H9 (cell line): ENCODE measurements around the gene MLLT3. TPM values are rescaled to one million over a fixed set of nuclear protein-coding genes. Genes with fewer than 3 reads are reported as not detected.

Source experiments
- DNase-seq: peaks from one replicate; pipeline ENCODE4 v3.0.0-alpha.2; 2017
- H2AFZ ChIP-seq: one replicate; pipeline ENCODE4 v1.6.1; 2013; ENCODE audit warnings: mild to moderate bottlenecking, low read length, control low read depth, moderate library complexity
- H2AK5ac ChIP-seq: 2 replicates; pipeline ENCODE4 v1.6.1; 2013; ENCODE audit warnings: low read length, control low read depth, mixed read lengths; ENCODE audit not compliant: insufficient read length
- H2BK120ac ChIP-seq: one replicate; pipeline ENCODE4 v1.6.1; 2013; ENCODE audit warnings: low read depth, mild to moderate bottlenecking, low read length, control low read depth, inconsistent platforms; ENCODE audit not compliant: poor library complexity, severe bottlenecking
- H2BK12ac ChIP-seq: 2 replicates; pipeline ENCODE4 v1.6.1; 2013; ENCODE audit warnings: low read length, control low read depth, mixed read lengths, low read depth; ENCODE audit not compliant: insufficient read length
- H2BK15ac ChIP-seq: 2 replicates; pipeline ENCODE4 v1.6.1; 2013; ENCODE audit warnings: low read depth, low read length, control low read depth
- H2BK20ac ChIP-seq: one replicate; pipeline ENCODE4 v1.6.1; 2013; ENCODE audit warnings: low read depth, mild to moderate bottlenecking, low read length, control low read depth, inconsistent platforms; ENCODE audit not compliant: poor library complexity, severe bottlenecking
- H2BK5ac ChIP-seq: 2 replicates; pipeline ENCODE4 v1.6.1; 2013; ENCODE audit warnings: low read length, control low read depth, mixed read lengths; ENCODE audit not compliant: insufficient read length
- H3K14ac ChIP-seq: 2 replicates; pipeline ENCODE4 v1.6.1; 2013; ENCODE audit warnings: low read length, control low read depth; ENCODE audit not compliant: insufficient read depth
- H3K18ac ChIP-seq: 2 replicates; pipeline ENCODE4 v1.6.1; 2013; ENCODE audit warnings: low read depth, mild to moderate bottlenecking, mixed read lengths, low read length, control low read depth; ENCODE audit not compliant: insufficient read length
- H3K23ac ChIP-seq: 2 replicates; pipeline ENCODE4 v1.6.1; 2013; ENCODE audit warnings: low read length, control low read depth, mixed read lengths, low read depth; ENCODE audit not compliant: insufficient read length
- H3K23me2 ChIP-seq: 2 replicates; pipeline ENCODE4 v1.6.1; 2013; ENCODE audit warnings: low read depth, mild to moderate bottlenecking, mixed read lengths, low read length, control low read depth; ENCODE audit not compliant: insufficient read length, poor library complexity, severe bottlenecking
- H3K27ac ChIP-seq: 2 replicates; pipeline ENCODE4 v1.5.1; 2013; ENCODE audit warnings: low read length, control low read depth, mixed read lengths, low read depth; ENCODE audit not compliant: insufficient read length
- H3K27me3 ChIP-seq: 2 replicates; pipeline ENCODE4 v1.6.1; 2013; ENCODE audit warnings: low read length, control low read depth, inconsistent platforms; ENCODE audit not compliant: insufficient read depth
- H3K4ac ChIP-seq: 2 replicates; pipeline ENCODE4 v1.6.1; 2013; ENCODE audit warnings: low read depth, mild to moderate bottlenecking, control low read depth, inconsistent platforms, low read length, moderate library complexity
- H3K4me1 ChIP-seq: 2 replicates; pipeline ENCODE4 v1.6.1; 2013; ENCODE audit warnings: low read length, control low read depth, inconsistent platforms; ENCODE audit not compliant: insufficient read depth
- H3K4me2 ChIP-seq: 2 replicates; pipeline ENCODE4 v1.6.1; 2013; ENCODE audit warnings: low read length, control low read depth, mixed read lengths; ENCODE audit not compliant: insufficient read length, insufficient read depth
- H3K56ac ChIP-seq: 2 replicates; pipeline ENCODE4 v1.6.1; 2013; ENCODE audit warnings: low read depth, mild to moderate bottlenecking, mixed read lengths, low read length, control low read depth; ENCODE audit not compliant: insufficient read length
- H3K79me1 ChIP-seq: 2 replicates; pipeline ENCODE4 v1.6.1; 2013; ENCODE audit warnings: low read depth, mild to moderate bottlenecking, moderate library complexity, low read length, control low read depth, inconsistent platforms; ENCODE audit not compliant: insufficient read depth, poor library complexity, severe bottlenecking
- H3K79me2 ChIP-seq: 2 replicates; pipeline ENCODE4 v1.6.1; 2013; ENCODE audit warnings: low read length, control low read depth, inconsistent platforms; ENCODE audit not compliant: insufficient read depth
- H3K9ac ChIP-seq: 2 replicates; pipeline ENCODE4 v1.6.1; 2013; ENCODE audit warnings: low read length, control low read depth, mixed read lengths; ENCODE audit not compliant: insufficient read length; ENCODE audit errors: extremely low read depth
- H3K9me3 ChIP-seq: one replicate; pipeline ENCODE4 v1.6.1; 2013; ENCODE audit warnings: low read depth, low read length, inconsistent platforms; ENCODE audit not compliant: control insufficient read depth
- H3T11ph ChIP-seq: one replicate; pipeline ENCODE4 v1.6.1; 2013; ENCODE audit warnings: mild to moderate bottlenecking, low read length, control low read depth, inconsistent platforms
- H4K20me1 ChIP-seq: one replicate; pipeline ENCODE4 v1.6.1; 2013; ENCODE audit not compliant: control insufficient read depth, insufficient read length, insufficient read depth
- H4K5ac ChIP-seq: 2 replicates; pipeline ENCODE4 v1.6.1; 2013; ENCODE audit warnings: low read depth, mild to moderate bottlenecking, mixed read lengths, low read length, control low read depth; ENCODE audit not compliant: insufficient read length
- H4K8ac ChIP-seq: replicated peaks from 2 replicates; pipeline ENCODE4 v1.6.1; 2013; ENCODE audit warnings: low read length, control low read depth, mixed read lengths, low read depth; ENCODE audit not compliant: insufficient read length
- H4K91ac ChIP-seq: 2 replicates; pipeline ENCODE4 v1.6.1; 2013; ENCODE audit warnings: low read depth, mild to moderate bottlenecking, moderate library complexity, mixed read lengths, low read length, control low read depth; ENCODE audit not compliant: insufficient read length
- H3K27ac Mint-ChIP-seq, 3 experiments: 2 replicates in 2 of 3; 3 replicates in 1 of 3; pipeline ENCODE4 v1.8.0; 2020 to 2021; ENCODE audit warnings: mixed read lengths in 3 of 3, mild to moderate bottlenecking in 1 of 3, moderate library complexity in 1 of 3
- H3K27me3 Mint-ChIP-seq: 2 replicates; pipeline ENCODE4 v1.8.0; 2021; ENCODE audit warnings: low read depth, mild to moderate bottlenecking, moderate library complexity, mixed read lengths
- H3K36me3 Mint-ChIP-seq, 3 experiments: 2 replicates in 2 of 3; 3 replicates in 1 of 3; pipeline ENCODE4 v1.8.0; 2020 to 2021; ENCODE audit warnings: low read depth in 3 of 3, mixed read lengths in 3 of 3; ENCODE audit not compliant: insufficient read depth in 1 of 3
- H3K4me1 Mint-ChIP-seq, 2 experiments: 2 replicates each; pipeline ENCODE4 v1.8.0; 2020; ENCODE audit warnings: mixed read lengths in 2 of 2
- H3K4me3 Mint-ChIP-seq, 2 experiments: 2 replicates in 1 of 2; 3 replicates in 1 of 2; pipeline ENCODE4 v1.8.0; 2020 to 2021; ENCODE audit warnings: mild to moderate bottlenecking in 2 of 2, mixed read lengths in 2 of 2, moderate library complexity in 1 of 2
- H3K9me3 Mint-ChIP-seq, 2 experiments: 2 replicates in 1 of 2; 3 replicates in 1 of 2; pipeline ENCODE4 v1.8.0; 2020; ENCODE audit warnings: mild to moderate bottlenecking in 2 of 2, mixed read lengths in 2 of 2, moderate library complexity in 1 of 2
- CTCF ChIP-seq: fragments of 200-600 bp; sonication (generic); conservative IDR thresholded peaks from 3 replicates; pipeline ENCODE4 v1.8.0; 2021; ENCODE audit warnings: antibody characterized with exemption, mild to moderate bottlenecking
- WGBS: extraction: QIAGEN DNeasy Blood & Tissue Kit; methylation state at CpG from one replicate; pipeline ENCODE4 v1.1.7; 2013; ENCODE audit warnings: missing lambda C conversion rate, low lambda C conversion rate, mixed read lengths; ENCODE audit not compliant: insufficient read length; ENCODE audit errors: extremely low coverage; 5-methylcytosine and 5-hydroxymethylcytosine counted together
- total RNA-seq: library from RNA; stranded (reverse); gene quantifications from 2 replicates; pipeline ENCODE4 v1.2.1, GENCODE V29; 2021

MLLT3 gene
- total RNA-seq, 1 experiment from 2014 or later, result 3.9 TPM

- no peak overlapping the region for H4K8ac ChIP-seq
- Mint-ChIP-seq H3K27ac (no peak overlapping the region), H3K36me3 (no peaks in the 10 kb centered on the region), H3K4me1 (peaks cover 25 to 35% of the 10 kb centered on the region in 2 experiments), H3K9me3 (no peaks in the 10 kb centered on the region), H3K4me3 (no peak overlapping the region), H3K27me3 (no peaks in the 10 kb centered on the region)
- no peak overlapping the region for H3T11ph ChIP-seq
- no peak overlapping the region for H3K27ac ChIP-seq
- H2AK5ac ChIP-seq, result no peak overlapping the region
- no peak overlapping the region for H3K18ac ChIP-seq
- no peak for DNase-seq
- no peak overlapping the region for H2BK15ac ChIP-seq
- H4K20me1 ChIP-seq, result no peaks in the 10 kb centered on the region
- H3K23ac ChIP-seq, result no peak overlapping the region
- no peak overlapping the region for H2BK120ac ChIP-seq
- no peak overlapping the region for H4K5ac ChIP-seq
- no peak overlapping the region for H3K14ac ChIP-seq
- H3K4ac ChIP-seq, result no peak overlapping the region
- H3K4me2 ChIP-seq, result no peak overlapping the region
- H3K27me3 ChIP-seq, result no peaks in the 10 kb centered on the region
- no CpG with 5 or more reads among the region's 3 CpGs for WGBS
- no peak overlapping the region for H3K56ac ChIP-seq
- no peaks in the 10 kb centered on the region; the same call in 1 of the 2 replicates for H3K4me1 ChIP-seq
- no peak for TF ChIP-seq CTCF
- H3K79me1 ChIP-seq, result no peaks in the 10 kb centered on the region
- no peak overlapping the region for H3K9ac ChIP-seq
- no peak overlapping the region for H2BK20ac ChIP-seq
- H4K91ac ChIP-seq, result no peak overlapping the region
- H2AFZ ChIP-seq, result no peak overlapping the region
- H2BK12ac ChIP-seq, result no peak overlapping the region
- no peaks in the 10 kb centered on the region; the same call in 1 of the 2 replicates for H3K79me2 ChIP-seq
- no peak overlapping the region for H2BK5ac ChIP-seq
- no peaks in the 10 kb centered on the region for H3K9me3 ChIP-seq
- H3K23me2 ChIP-seq, result no peaks in the 10 kb centered on the region
Measured at GRCh38 chr9:20561531-20561930, 60.8 kb downstream of the MLLT3 start.
